ENCODE data around the gene TCF4.

TCF4 gene

DNA sequence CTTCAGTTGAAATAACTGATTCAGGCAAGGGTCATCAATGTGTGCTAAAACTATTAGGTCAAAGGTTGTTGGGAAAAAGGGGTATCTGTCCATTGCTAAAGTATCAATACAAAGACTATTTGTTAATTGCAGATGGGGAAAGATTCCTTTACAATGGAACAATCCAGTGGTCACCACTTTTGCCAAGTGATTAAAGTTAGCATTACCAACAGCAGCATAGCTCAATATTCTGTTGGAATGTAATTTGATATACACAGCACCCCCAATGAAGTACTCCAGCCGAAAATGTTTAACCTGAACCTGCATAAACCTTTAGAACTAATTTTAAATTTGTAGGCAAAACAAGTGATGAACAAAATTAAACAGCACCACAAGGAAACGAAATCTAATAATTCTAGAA, 191.0 kb downstream of the TCF4 start:
- H3K4me3 ChIP-seq (ENCODE audit: low read depth, low read length), result no peak overlapping the region
- no peak for DNase-seq (ENCODE audit: low read depth, low spot score)
- ChIA-PET POLR2A (no interaction called here), CTCF (interaction anchor here (3.1 to 4.9 kb wide), 2 partner anchors 10 to 13 kb away, joined by 13 to 18 read pairs; no protein-coding TSS in a partner anchor)
- TF ChIP-seq, protein P1, sequence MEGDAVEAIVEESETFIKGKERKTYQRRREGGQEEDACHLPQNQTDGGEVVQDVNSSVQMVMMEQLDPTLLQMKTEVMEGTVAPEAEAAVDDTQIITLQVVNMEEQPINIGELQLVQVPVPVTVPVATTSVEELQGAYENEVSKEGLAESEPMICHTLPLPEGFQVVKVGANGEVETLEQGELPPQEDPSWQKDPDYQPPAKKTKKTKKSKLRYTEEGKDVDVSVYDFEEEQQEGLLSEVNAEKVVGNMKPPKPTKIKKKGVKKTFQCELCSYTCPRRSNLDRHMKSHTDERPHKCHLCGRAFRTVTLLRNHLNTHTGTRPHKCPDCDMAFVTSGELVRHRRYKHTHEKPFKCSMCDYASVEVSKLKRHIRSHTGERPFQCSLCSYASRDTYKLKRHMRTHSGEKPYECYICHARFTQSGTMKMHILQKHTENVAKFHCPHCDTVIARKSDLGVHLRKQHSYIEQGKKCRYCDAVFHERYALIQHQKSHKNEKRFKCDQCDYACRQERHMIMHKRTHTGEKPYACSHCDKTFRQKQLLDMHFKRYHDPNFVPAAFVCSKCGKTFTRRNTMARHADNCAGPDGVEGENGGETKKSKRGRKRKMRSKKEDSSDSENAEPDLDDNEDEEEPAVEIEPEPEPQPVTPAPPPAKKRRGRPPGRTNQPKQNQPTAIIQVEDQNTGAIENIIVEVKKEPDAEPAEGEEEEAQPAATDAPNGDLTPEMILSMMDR (IDR thresholded peaks at IDR 0.05; ENCODE audit: insufficient read depth, low read length, missing control alignments), result no peak

DNA sequence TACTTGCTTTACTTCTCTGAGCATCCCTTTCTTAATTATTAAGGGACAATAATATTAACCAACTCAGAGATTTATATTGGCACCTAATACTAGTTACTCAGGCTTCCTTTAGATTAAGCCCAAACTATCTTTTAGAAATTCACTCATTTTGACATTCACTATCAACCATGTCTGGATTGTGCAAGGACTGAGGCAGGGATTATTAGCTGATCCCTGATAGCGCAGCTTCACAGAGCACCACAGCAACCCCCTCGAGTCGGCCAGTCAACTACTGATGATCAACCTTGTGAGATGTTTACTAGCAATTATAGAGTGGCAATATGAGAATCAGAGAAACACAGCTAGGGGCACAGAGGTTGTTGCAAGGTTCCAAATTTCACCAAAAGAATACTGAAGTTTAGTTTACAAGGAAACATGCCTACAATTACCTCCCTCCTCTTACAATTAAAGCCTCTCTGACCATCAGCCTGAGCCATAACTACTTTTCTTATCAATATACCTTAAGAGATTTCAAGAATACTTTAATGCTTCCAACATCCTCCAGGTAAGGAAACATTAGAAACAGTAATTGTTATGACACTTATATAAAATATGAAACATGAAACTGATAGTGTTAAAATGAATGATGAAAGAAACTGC, 191.6 kb downstream of the TCF4 start:
- TF ChIP-seq, protein P1 (IDR thresholded peaks at IDR 0.05; ENCODE audit: insufficient read depth, low read length, missing control alignments), result no peak
- DNase-seq (ENCODE audit: low read depth, low spot score), result no peak
- no peak overlapping the region for H3K4me3 ChIP-seq (ENCODE audit: low read depth, low read length)
- ChIA-PET POLR2A (no interaction called here), CTCF (interaction anchor here (3.1 to 4.9 kb wide), 2 partner anchors 9 to 12 kb away, joined by 13 to 18 read pairs; no protein-coding TSS in a partner anchor)

DNA sequence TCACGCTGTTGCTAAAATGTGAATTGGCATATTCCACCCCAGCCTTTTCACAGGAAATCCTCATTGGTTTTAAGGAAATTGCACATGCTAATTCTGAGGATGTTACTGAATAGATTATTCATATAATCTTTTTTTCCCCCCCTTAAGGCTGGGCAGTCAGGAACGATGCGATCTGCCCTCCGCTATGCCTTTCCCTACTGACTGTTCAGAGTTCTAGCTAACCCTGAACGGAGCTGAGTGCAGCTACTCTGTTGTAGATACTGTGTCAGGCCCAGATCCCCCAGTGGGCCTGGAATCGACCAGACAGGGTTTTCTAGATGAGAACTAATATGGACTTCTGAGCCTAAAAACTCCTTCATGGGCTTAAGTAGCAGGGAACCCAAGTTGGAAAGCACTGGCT, 192.2 kb downstream of the TCF4 start:
- TF ChIP-seq, protein P1 (IDR thresholded peaks at IDR 0.05; ENCODE audit: insufficient read depth, low read length, missing control alignments), result no peak
- POLR2A ChIA-PET, result no interaction called here
- CTCF ChIA-PET, result interaction anchor here (1.5 to 3.1 kb wide), 2 partner anchors 12 to 161 kb away, joined by 8 to 13 read pairs; no protein-coding TSS in a partner anchor
- DNase-seq (ENCODE audit: low read depth, low spot score), result no peak
- H3K4me3 ChIP-seq (ENCODE audit: low read depth, low read length), result no peak overlapping the region

DNA sequence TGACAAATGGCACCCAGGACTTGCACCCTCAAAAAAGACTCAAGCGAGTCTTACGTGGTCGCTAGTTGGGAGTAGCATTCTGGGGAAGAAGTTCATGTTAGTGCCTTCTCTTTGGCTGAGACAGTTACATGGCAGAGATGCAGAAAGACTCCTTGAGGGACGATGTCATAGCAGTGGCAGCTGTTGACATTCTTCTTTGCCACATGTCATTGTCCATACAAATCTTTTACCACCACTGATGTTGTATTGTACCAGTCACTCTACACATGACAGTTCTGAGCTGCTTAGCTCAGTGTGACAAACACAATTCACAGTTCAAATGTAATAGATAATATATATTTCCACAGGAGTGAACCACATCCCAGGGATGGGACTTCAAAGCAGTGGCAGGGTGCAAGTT, 197.1 kb downstream of the TCF4 start:
- no peak for DNase-seq (ENCODE audit: low read depth, low spot score)
- ChIA-PET CTCF (interaction anchor here (1.4 kb wide), 1 partner anchor 156 kb away, joined by 4 read pairs; no protein-coding TSS in a partner anchor), POLR2A (no interaction called here)
- TF ChIP-seq, protein P1 (IDR thresholded peaks at IDR 0.05; ENCODE audit: insufficient read depth, low read length, missing control alignments), result no peak
- no peak overlapping the region for H3K4me3 ChIP-seq (ENCODE audit: low read depth, low read length)

DNA sequence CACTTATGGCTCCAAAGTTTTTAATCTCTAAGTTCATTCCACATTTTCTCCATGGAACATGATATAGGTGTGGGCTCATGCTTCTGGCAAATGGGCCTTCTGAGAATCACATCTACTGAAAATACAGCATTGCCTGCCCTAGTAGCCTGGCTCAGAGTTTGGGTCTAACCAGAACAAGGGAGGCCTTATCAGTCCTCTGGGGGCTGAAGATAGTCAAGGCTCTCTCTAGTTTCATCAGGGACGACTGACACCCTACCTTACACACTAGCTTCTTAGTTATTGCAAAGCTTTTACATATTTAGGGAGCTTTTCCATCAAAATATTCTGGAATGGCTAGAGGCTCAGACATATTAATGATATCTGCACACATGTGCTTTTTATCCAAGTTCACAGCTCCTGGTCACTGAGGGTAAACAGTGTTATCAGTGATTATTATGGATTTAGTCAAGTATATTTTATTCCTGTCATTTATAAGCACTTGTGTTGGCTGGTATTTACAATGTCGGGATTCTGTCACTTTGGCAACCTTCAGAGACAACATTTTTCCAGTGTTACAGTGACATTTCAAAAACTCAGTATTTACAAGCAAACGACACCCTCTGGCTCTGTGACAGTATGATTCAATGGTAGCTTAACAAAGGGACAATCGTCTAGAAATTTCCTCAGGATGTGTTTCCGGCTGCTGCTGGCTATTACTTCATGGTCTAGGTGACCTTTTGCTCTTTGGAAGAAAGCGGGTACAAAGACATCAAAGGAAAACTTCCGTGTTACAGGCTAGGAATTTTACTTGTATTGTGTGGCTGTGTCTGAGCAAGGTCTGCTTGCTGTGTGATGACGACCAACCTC, 200.6 kb downstream of the TCF4 start:
- H3K4me3 ChIP-seq (ENCODE audit: low read depth, low read length), result no peak overlapping the region
- POLR2A ChIA-PET, result no interaction called here
- DNase-seq (ENCODE audit: low read depth, low spot score), result no peak
- CTCF ChIA-PET, result interaction anchor here (0.7 to 3.3 kb wide), 5 partner anchors 9 to 1192 kb away, joined by 3 to 18 read pairs (median 3); no protein-coding TSS in a partner anchor
- TF ChIP-seq, protein P1 (IDR thresholded peaks at IDR 0.05; ENCODE audit: insufficient read depth, low read length, missing control alignments), result no peak

DNA sequence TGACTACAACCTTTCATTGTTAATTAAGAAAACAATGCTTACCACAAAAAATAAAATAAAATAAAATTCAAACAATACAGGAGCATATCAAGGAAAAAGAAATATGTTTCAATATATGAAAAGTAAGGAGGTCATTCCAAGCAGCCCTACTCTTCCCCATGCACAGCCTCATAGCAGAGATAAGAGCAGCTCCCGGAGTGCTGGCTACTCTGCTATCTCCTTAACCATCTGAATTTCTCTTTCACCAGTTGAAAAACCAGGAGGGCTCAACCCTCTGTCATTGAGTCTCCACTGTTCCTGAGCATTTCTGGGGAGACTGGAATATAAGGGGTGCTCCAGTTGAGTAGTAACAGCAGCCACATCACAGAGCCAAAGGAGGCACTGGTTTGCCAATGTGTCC, 201.4 kb downstream of the TCF4 start:
- POLR2A ChIA-PET, result no interaction called here
- TF ChIP-seq, protein P1 (IDR thresholded peaks at IDR 0.05; ENCODE audit: insufficient read depth, low read length, missing control alignments), result no peak
- no peak overlapping the region for H3K4me3 ChIP-seq (ENCODE audit: low read depth, low read length)
- CTCF ChIA-PET, result interaction anchor here (0.8 to 3.3 kb wide), 4 partner anchors 12 to 155 kb away, joined by 3 to 18 read pairs (median 3); no protein-coding TSS in a partner anchor
- DNase-seq (ENCODE audit: low read depth, low spot score), result no peak
